ENCODE measurements around the gene TRMT6.

DNA sequence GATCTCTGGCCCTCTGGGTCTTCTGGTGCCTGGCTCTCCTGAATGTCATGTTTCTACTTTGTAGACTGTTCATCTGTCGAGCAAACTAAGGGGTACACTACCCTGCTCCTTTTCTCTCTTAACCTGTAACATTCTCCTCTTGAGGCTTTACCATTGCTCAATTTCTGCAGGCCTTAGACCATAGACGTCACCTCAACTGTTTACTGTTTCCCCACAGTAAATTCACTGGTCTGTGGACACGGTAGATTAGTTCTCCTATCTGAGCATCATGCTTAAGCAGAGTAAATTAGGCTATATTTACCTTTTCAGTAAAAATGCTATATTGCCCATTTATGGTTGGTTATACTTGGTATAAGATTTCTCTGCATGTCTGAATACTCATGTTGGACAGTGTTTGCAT, 40.6 kb upstream of the TRMT6 start:
- TF ChIP-seq CTCF (IDR thresholded peaks at IDR 0.05) = no peak
- TF ChIP-seq EP300 (IDR thresholded peaks at IDR 0.05) = no peak
- no peak for TF ChIP-seq POLR2A (IDR thresholded peaks at IDR 0.05; ENCODE audit: low read depth)
- no peak for TF ChIP-seq POLR2AphosphoS5 (IDR thresholded peaks at IDR 0.05)
